Measurements from ENCODE around the gene MTRF1.

GRCh38 chr13:41295973-41296372 is 32.6 kb upstream of the MTRF1 start:
- TF ChIP-seq CTCF (IDR thresholded peaks at IDR 0.05) (no peak), POLR2A (IDR thresholded peaks at IDR 0.05) (no peak), POLR2AphosphoS5 (IDR thresholded peaks at IDR 0.05) (no peak)

All from prostate gland (tissue), 2 donors.